Gastrocnemius medialis (tissue), 4 donors: ENCODE results near the gene SLC35B2.
A peak's percentile ranks its signal among the peaks of the same experiment; 100 is the strongest.

ENCODE experiments used
- POLR2A ChIP-seq, 2 donors: fragments of 450-650 bp; IDR thresholded peaks; one replicate each; pipeline ENCODE4 v1.6.1; 2017; ENCODE audit warnings: antibody characterized with exemption in 2 of 2, mild to moderate bottlenecking in 2 of 2, moderate library complexity in 2 of 2
- TF ChIP-seq, protein P1 (sequence below), 5 experiments: fragments of 450-650 bp in 3 of 5; fragments of 200-600 bp in 2 of 5; sonication (generic) in 2 of 5; IDR thresholded peaks in 4 of 5; conservative IDR thresholded peaks in 1 of 5; 1 replicate in 4 of 5; 2 replicates in 1 of 5; pipeline ENCODE4 v1.5.1; 2016 to 2019; ENCODE audit warnings: antibody characterized with exemption in 5 of 5, mild to moderate bottlenecking in 3 of 5, moderate library complexity in 3 of 5

DNA sequence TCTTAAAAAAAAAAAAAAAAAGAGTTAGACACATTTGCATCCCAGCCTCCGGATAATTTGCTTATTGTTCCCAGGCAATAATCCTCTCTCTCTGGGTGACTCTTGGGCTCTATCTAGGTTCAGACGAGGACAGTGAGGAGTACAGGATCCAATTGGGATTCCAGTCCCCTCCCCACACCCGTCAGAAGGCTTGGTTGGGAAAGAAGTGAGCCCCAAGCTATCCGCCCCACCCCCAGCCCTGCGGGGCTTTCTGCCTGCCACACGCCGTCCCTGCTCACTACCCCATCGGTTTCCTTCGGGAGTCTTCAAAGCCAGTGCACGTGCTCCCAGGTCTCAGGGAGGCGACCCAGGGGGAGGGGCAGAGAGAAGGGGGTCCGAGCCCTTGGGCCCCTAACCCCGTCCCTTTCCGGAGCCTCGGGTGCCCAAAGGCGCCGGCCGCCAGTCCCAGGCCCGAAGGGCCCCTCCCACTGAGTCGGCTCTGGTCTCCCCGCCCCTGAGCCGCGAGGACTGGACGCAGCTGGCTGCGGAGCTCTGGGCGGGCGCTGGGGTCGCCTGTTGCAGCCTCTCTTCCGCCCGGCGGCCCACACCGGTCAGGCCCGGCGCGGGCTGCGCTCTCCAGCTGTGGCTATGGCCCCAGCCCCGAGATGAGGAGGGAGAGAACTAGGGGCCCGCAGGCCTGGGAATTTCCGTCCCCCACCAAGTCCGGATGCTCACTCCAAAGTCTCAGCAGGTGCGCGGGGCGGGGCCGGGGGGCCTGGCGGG is 38.1 kb downstream of the SLC35B2 start:
- peak; percentile 72 to 81 for TF ChIP-seq POLR2A (IDR thresholded peaks at IDR 0.05)
- TF ChIP-seq, protein P1, sequence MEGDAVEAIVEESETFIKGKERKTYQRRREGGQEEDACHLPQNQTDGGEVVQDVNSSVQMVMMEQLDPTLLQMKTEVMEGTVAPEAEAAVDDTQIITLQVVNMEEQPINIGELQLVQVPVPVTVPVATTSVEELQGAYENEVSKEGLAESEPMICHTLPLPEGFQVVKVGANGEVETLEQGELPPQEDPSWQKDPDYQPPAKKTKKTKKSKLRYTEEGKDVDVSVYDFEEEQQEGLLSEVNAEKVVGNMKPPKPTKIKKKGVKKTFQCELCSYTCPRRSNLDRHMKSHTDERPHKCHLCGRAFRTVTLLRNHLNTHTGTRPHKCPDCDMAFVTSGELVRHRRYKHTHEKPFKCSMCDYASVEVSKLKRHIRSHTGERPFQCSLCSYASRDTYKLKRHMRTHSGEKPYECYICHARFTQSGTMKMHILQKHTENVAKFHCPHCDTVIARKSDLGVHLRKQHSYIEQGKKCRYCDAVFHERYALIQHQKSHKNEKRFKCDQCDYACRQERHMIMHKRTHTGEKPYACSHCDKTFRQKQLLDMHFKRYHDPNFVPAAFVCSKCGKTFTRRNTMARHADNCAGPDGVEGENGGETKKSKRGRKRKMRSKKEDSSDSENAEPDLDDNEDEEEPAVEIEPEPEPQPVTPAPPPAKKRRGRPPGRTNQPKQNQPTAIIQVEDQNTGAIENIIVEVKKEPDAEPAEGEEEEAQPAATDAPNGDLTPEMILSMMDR (IDR thresholded peaks at IDR 0.05 in 4 of 5, conservative IDR thresholded peaks at IDR 0.05 in 1 of 5), result peak in 1 of 5 experiments; percentile 10
